Trophoblast cell (in vitro differentiated cells and primary cell): ENCODE results near the gene ZNF862.

ENCODE experiments used
- DNase-seq, 2 donors: peaks; one replicate each; pipeline ENCODE4 v3.0.0-alpha.2; 2016
- H2AFZ ChIP-seq: 2 replicates; pipeline ENCODE4 v1.6.1; 2013; ENCODE audit warnings: low read length, moderate library complexity, mild to moderate bottlenecking; ENCODE audit not compliant: insufficient read depth, poor library complexity
- H2AK5ac ChIP-seq: 2 replicates; pipeline ENCODE4 v1.6.1; 2013; ENCODE audit warnings: mild to moderate bottlenecking, low read length
- H2BK120ac ChIP-seq: 2 replicates; pipeline ENCODE4 v1.6.1; 2013; ENCODE audit warnings: low read length, mild to moderate bottlenecking, moderate library complexity; ENCODE audit not compliant: insufficient read depth, poor library complexity
- H2BK12ac ChIP-seq: 2 replicates; pipeline ENCODE4 v1.6.1; 2013; ENCODE audit warnings: mild to moderate bottlenecking, low read length, moderate library complexity
- H2BK5ac ChIP-seq: 2 replicates; pipeline ENCODE4 v1.6.1; 2013; ENCODE audit warnings: low read length, low read depth, moderate library complexity, mild to moderate bottlenecking; ENCODE audit not compliant: poor library complexity
- H3K14ac ChIP-seq: 2 replicates; pipeline ENCODE4 v1.6.1; 2013; ENCODE audit warnings: mild to moderate bottlenecking, low read length
- H3K18ac ChIP-seq: 2 replicates; pipeline ENCODE4 v1.6.1; 2013; ENCODE audit warnings: mild to moderate bottlenecking, low read length
- H3K23ac ChIP-seq: 2 replicates; pipeline ENCODE4 v1.6.1; 2013; ENCODE audit warnings: low read length
- H3K27ac ChIP-seq: 2 replicates; pipeline ENCODE4 v1.5.1; 2013; ENCODE audit warnings: low read depth, mild to moderate bottlenecking, inconsistent platforms, low read length, moderate library complexity
- H3K27me3 ChIP-seq: 2 replicates; pipeline ENCODE4 v1.6.1; 2013; ENCODE audit warnings: inconsistent platforms, mild to moderate bottlenecking, low read length, moderate library complexity; ENCODE audit not compliant: insufficient read depth
- H3K36me3 ChIP-seq, 2 experiments: 1 replicate in 1 of 2; 2 replicates in 1 of 2; pipeline ENCODE4 v1.6.1; 2013; ENCODE audit warnings: low read length in 2 of 2, mild to moderate bottlenecking in 2 of 2, moderate library complexity in 1 of 2; ENCODE audit not compliant: insufficient read depth in 2 of 2, control insufficient read depth in 1 of 2
- H3K4ac ChIP-seq: 2 replicates; pipeline ENCODE4 v1.6.1; 2013; ENCODE audit warnings: low read depth, mild to moderate bottlenecking, low read length, moderate library complexity
- H3K4me1 ChIP-seq, 2 experiments: 1 replicate in 1 of 2; 2 replicates in 1 of 2; pipeline ENCODE4 v1.6.1; 2013; ENCODE audit warnings: low read length in 2 of 2, mild to moderate bottlenecking in 2 of 2, moderate library complexity in 1 of 2; ENCODE audit not compliant: insufficient read depth in 2 of 2, control insufficient read depth in 1 of 2
- H3K4me2 ChIP-seq: 2 replicates; pipeline ENCODE4 v1.6.1; 2013; ENCODE audit warnings: inconsistent platforms, mild to moderate bottlenecking, low read length, moderate library complexity
- H3K4me3 ChIP-seq: 2 replicates; pipeline ENCODE4 v1.5.1; 2013; ENCODE audit warnings: mild to moderate bottlenecking, low read depth, low read length, inconsistent platforms
- H3K79me1 ChIP-seq: one replicate; pipeline ENCODE4 v1.6.1; 2013; ENCODE audit warnings: low read length
- H3K79me2 ChIP-seq: 2 replicates; pipeline ENCODE4 v1.6.1; 2013; ENCODE audit warnings: low read length, mild to moderate bottlenecking; ENCODE audit not compliant: control insufficient read depth, insufficient read depth, poor library complexity
- H3K9ac ChIP-seq: 2 replicates; pipeline ENCODE4 v1.6.1; 2013; ENCODE audit warnings: mild to moderate bottlenecking, low read length
- H3K9me3 ChIP-seq: 2 replicates; pipeline ENCODE4 v1.6.1; 2013; ENCODE audit warnings: low read depth, mild to moderate bottlenecking, control low read depth, inconsistent platforms, low read length; ENCODE audit not compliant: insufficient read depth
- H4K12ac ChIP-seq: 2 replicates; pipeline ENCODE4 v1.6.1; 2013; ENCODE audit warnings: low read depth, mild to moderate bottlenecking, low read length, moderate library complexity
- H4K8ac ChIP-seq: 2 replicates; pipeline ENCODE4 v1.6.1; 2013; ENCODE audit warnings: low read depth, mild to moderate bottlenecking, low read length, moderate library complexity
- H4K91ac ChIP-seq: one replicate; pipeline ENCODE4 v1.6.1; 2013; ENCODE audit warnings: low read depth, mild to moderate bottlenecking, low read length, moderate library complexity
- WGBS: extraction: QIAGEN DNeasy Blood & Tissue Kit; methylation state at CpG from one replicate; pipeline ENCODE4 v1.1.7; 2013; ENCODE audit warnings: missing lambda C conversion rate; ENCODE audit not compliant: insufficient read length, insufficient coverage; ENCODE audit errors: extremely low coverage; 5-methylcytosine and 5-hydroxymethylcytosine counted together

Gene ZNF862

GRCh38 chr7:149822353-149822943 lies 15.7 kb upstream of the ZNF862 start:
- H4K91ac ChIP-seq = no peak overlapping the region
- peaks cover 5% of the 10 kb centered on the region for H3K9me3 ChIP-seq
- no peak overlapping the region for H2AFZ ChIP-seq
- no peaks in the 10 kb centered on the region for H3K79me1 ChIP-seq
- H3K4me2 ChIP-seq = no peak overlapping the region
- no peak overlapping the region for H2BK12ac ChIP-seq
- no peak overlapping the region for H3K4ac ChIP-seq
- no peak overlapping the region for H2BK120ac ChIP-seq
- H3K27ac ChIP-seq = no peak overlapping the region
- no peak overlapping the region for H2AK5ac ChIP-seq
- H3K27me3 ChIP-seq = no peaks in the 10 kb centered on the region
- no CpG with 5 or more reads among the region's 22 CpGs for WGBS
- DNase-seq = no peak
- no peak overlapping the region for H3K4me3 ChIP-seq
- H3K23ac ChIP-seq = no peak overlapping the region
- no peak overlapping the region for H3K14ac ChIP-seq
- H3K9ac ChIP-seq = no peak overlapping the region
- H3K79me2 ChIP-seq = no peaks in the 10 kb centered on the region
- no peak overlapping the region for H2BK5ac ChIP-seq
- no peak overlapping the region for H3K18ac ChIP-seq
- no peaks in the 10 kb centered on the region for H3K36me3 ChIP-seq
- no peak overlapping the region for H4K12ac ChIP-seq
- H3K4me1 ChIP-seq = no peaks in the 10 kb centered on the region
- no peak overlapping the region for H4K8ac ChIP-seq

- H3K9me3 ChIP-seq = peaks cover 3% of the 10 kb centered on the region
- H2BK12ac ChIP-seq = no peak overlapping the region
- no peaks in the 10 kb centered on the region for H3K79me1 ChIP-seq
- no peak overlapping the region for H4K91ac ChIP-seq
- no peaks in the 10 kb centered on the region for H3K4me1 ChIP-seq
- H3K4me2 ChIP-seq = no peak overlapping the region
- H3K27ac ChIP-seq = no peak overlapping the region
- no peak overlapping the region for H3K4me3 ChIP-seq
- no peak overlapping the region for H2AK5ac ChIP-seq
- no peak overlapping the region for H4K12ac ChIP-seq
- H3K79me2 ChIP-seq = no peaks in the 10 kb centered on the region
- no peak overlapping the region for H3K4ac ChIP-seq
- no peak overlapping the region for H2BK120ac ChIP-seq
- H3K9ac ChIP-seq = no peak overlapping the region
- no peak overlapping the region for H4K8ac ChIP-seq
- H3K14ac ChIP-seq = no peak overlapping the region
- no peak for DNase-seq
- no peak overlapping the region for H2BK5ac ChIP-seq
- H3K23ac ChIP-seq = no peak overlapping the region
- WGBS = no CpG with 5 or more reads among the region's 8 CpGs
- no peak overlapping the region for H2AFZ ChIP-seq
- no peaks in the 10 kb centered on the region for H3K27me3 ChIP-seq
- H3K36me3 ChIP-seq = no peaks in the 10 kb centered on the region
- no peak overlapping the region for H3K18ac ChIP-seq
Measured at GRCh38 chr7:149823191-149823630, 15.0 kb upstream of the ZNF862 start.

- H3K36me3 ChIP-seq = no peaks in the 10 kb centered on the region
- no peak overlapping the region for H3K27ac ChIP-seq
- no peak overlapping the region for H4K91ac ChIP-seq
- WGBS = no CpG with 5 or more reads among the region's 8 CpGs
- H3K4me2 ChIP-seq = no peak overlapping the region
- no peak overlapping the region for H3K9ac ChIP-seq
- H2BK5ac ChIP-seq = no peak overlapping the region
- H2BK12ac ChIP-seq = no peak overlapping the region
- H4K12ac ChIP-seq = no peak overlapping the region
- DNase-seq = no peak
- no peak overlapping the region for H2AK5ac ChIP-seq
- H3K23ac ChIP-seq = no peak overlapping the region
- no peak overlapping the region for H3K18ac ChIP-seq
- no peak overlapping the region for H3K14ac ChIP-seq
- no peak overlapping the region for H2BK120ac ChIP-seq
- H3K4ac ChIP-seq = no peak overlapping the region
- H3K9me3 ChIP-seq = peaks cover 3% of the 10 kb centered on the region
- H3K4me3 ChIP-seq = no peak overlapping the region
- H4K8ac ChIP-seq = no peak overlapping the region
- no peaks in the 10 kb centered on the region for H3K79me1 ChIP-seq
- H3K27me3 ChIP-seq = no peaks in the 10 kb centered on the region
- no peaks in the 10 kb centered on the region for H3K79me2 ChIP-seq
- no peak overlapping the region for H2AFZ ChIP-seq
- no peaks in the 10 kb centered on the region for H3K4me1 ChIP-seq
Measured at GRCh38 chr7:149823631-149824199, 14.5 kb upstream of the ZNF862 start.

DNA sequence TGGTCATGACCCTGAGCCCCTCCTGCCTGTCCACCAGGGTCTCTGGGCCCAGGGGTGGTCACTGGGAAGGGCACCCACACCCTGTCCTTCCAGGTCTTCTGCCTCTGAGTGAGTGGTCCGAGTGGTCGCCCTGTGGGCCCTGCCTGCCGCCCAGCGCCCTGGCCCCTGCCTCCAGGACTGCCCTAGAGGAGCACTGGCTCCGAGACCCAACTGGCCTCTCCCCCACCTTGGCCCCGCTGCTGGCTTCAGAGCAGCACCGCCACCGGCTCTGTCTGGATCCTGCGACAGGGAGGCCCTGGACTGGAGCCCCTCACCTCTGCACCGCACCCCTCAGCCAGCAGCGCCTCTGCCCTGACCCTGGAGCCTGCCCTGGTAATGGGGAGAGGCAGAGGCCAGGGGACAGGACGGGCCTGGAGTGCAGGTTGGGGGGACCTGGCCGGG lies 13.9 kb upstream of the ZNF862 start:
- no peak overlapping the region for H2BK120ac ChIP-seq
- no peak overlapping the region for H3K23ac ChIP-seq
- no peak for DNase-seq
- no peak overlapping the region for H2BK5ac ChIP-seq
- H3K36me3 ChIP-seq = no peaks in the 10 kb centered on the region
- H3K4me2 ChIP-seq = no peak overlapping the region
- peaks cover 3% of the 10 kb centered on the region for H3K9me3 ChIP-seq
- H2BK12ac ChIP-seq = no peak overlapping the region
- H3K79me2 ChIP-seq = no peaks in the 10 kb centered on the region
- no CpG with 5 or more reads among the region's 13 CpGs for WGBS
- H3K4me3 ChIP-seq = no peak overlapping the region
- no peak overlapping the region for H3K18ac ChIP-seq
- H3K79me1 ChIP-seq = no peaks in the 10 kb centered on the region
- H2AFZ ChIP-seq = no peak overlapping the region
- H3K27me3 ChIP-seq = no peaks in the 10 kb centered on the region
- H4K91ac ChIP-seq = no peak overlapping the region
- H3K27ac ChIP-seq = no peak overlapping the region
- no peak overlapping the region for H3K4ac ChIP-seq
- H3K9ac ChIP-seq = no peak overlapping the region
- H2AK5ac ChIP-seq = no peak overlapping the region
- no peak overlapping the region for H4K12ac ChIP-seq
- no peak overlapping the region for H3K14ac ChIP-seq
- H3K4me1 ChIP-seq = no peaks in the 10 kb centered on the region
- no peak overlapping the region for H4K8ac ChIP-seq
